Activated T-helper 9 cell treated with anti-CD3 and anti-CD28 coated beads, Interleukin-2, amount 50 U/mL, for 16 hours (primary cell): ENCODE measurements around the gene CCDC69.

Experiments
- DNase-seq: peaks from one replicate; pipeline ENCODE4 v3.0.0-alpha.2; 2020; ENCODE audit warnings: low read depth

Gene CCDC69

GRCh38 chr5:151142933-151143332 is 81.0 kb downstream of the CCDC69 start:
- no peak for DNase-seq

DNA sequence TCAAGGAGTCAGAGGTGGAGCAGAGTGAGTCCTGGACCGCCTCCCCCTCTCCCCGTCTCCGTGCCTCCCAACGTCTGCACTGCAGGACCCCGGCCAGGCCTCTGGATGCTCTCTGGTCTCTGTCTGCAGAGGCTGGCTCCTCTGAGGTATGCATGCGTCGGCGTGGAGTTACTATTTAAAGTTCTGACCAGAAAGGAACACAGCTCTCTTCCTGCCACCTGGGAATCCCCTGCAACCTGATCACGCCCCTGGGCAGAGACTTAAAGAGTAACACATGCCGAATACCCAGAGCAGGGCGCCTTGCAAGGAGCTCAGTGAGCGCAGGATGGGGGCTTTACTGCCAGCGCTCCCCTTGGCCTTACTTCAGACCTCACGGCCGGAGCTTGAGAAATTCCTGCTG is 82.4 kb downstream of the CCDC69 start:
- peak; percentile 42 for DNase-seq

DNA sequence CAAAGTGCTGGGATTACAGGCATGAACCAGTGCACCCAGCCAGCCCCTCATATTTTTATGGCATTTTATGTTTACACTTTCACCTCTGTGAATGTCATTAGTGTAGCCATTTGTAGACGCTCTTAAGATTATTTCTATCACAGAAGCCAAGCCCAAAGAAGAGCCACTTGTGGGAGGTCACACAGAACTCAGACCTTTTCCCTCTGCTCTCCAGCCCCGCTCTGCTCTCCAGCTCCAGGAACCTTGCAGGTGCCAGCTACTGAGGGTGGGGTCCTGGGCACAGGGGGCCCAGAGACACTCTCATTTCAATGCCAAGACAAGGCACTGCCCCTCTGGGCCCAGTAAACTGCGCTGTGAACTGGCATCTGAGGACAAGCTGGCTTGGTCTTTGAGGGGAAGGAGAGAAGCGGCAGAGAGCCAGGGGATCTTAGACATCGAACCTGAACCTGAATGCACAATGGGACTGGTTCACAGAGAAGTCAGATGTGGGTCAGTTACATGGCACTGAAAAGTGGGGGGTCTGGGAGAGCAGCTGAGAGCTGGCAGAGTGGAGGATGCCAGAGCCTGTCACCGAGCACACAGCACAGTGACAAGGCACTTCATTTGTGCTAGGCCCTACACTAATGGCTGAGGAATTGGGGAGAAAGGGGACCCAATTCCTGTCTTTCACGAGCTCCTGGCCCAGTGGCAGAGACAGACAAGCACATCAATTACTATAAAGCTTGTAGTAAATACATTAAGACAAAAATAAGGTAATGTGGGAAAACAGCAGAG is 83.0 kb downstream of the CCDC69 start:
- DNase-seq, result no peak

- no peak for DNase-seq
Observed at GRCh38 chr5:151139646-151140045, 84.2 kb downstream of the CCDC69 start.

DNA sequence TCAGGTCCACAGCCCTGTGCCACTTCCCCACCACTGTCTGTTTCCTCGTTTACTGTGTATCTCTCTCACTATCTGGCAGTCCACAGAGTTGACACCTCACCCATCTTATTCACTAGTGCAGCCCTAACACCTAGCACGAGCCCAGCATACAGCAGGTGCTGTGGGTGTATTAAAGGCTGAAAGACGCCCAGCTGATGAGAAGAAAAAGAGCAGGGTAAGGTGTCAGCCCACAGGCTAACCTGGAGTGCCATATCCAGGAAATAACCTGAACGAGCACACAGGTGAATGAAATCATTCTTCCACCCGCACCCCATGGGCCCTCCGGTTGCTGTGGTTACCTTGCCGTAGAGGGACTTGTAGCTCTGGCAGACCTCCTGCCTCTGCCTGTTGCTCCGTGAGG is 84.9 kb downstream of the CCDC69 start:
- no peak for DNase-seq

DNA sequence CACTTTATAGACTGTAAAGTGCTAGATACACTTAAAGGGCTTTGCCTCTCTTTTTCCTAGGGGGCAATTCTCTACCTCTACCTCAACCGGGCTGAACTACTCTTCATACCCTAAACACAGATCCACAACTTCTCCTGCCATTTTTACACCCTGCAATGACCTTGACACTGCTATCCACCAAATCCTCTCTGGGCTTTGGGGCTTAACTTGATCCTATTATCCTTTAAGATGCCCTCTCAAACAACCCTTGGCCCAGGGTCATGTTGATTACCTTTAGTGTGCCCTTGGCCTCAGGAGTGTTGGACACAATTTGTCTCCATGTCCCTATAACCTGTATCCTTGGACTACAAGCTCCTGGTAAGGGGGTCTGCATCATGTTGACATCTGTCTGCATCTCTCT is 85.8 kb downstream of the CCDC69 start:
- DNase-seq, result no peak

DNA sequence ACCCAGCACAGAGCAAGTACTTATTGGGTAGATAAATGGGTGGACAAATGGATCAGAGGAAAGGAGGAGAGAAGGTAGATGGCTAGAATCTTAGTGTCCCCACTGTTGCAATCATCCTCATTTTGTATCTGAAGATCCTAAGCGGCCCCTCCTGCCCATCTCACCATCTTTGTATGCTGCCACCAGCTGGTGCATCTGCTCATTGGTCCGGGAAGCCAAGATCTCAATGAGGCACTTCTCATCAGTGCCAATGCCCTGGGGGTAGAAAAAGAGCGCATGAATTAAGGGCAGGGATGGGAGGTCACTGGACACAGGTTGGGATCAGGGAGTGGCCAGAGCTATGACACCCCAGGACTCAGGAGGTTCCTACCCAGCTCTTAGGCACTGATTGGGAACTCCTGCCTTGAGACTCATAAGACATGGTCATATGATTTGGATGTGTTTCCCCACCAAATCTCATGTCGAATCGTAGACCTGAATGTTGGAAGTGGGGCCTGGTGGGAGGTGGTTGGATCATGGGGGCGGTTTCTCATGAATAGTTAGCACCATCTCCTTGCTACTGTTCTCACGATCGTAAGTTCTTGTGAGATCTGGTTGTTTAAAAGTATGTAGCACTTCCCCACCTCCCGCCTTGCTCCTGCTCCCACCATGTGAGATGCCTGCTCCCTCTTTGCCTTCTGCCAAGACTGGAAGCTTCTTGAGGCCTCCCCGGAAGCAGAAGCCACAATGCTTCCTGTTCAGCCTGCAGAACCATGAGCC is 86.6 kb downstream of the CCDC69 start:
- DNase-seq, result no peak

GRCh38 chr5:151134228-151134627 is 89.7 kb downstream of the CCDC69 start:
- DNase-seq, result no peak

- DNase-seq, result no peak
Observed at GRCh38 chr5:151132963-151133362, 90.9 kb downstream of the CCDC69 start.
